HEK293 (cell line): Measurements from ENCODE around the gene CCDC110.

Source experiments
- CTCF ChIA-PET: fragments of 350-600 bp; formaldehyde crosslinking; extraction: SDS; loops from one replicate; lab custom pipeline; 2021; ENCODE audit warnings: antibody characterized with exemption; lab: Yijun Ruan, JAX
- POLR2A ChIA-PET: fragments of 300-600 bp; formaldehyde crosslinking; extraction: SDS; loops from one replicate; lab custom pipeline; 2020; ENCODE audit warnings: antibody characterized with exemption, inconsistent platforms; lab: Yijun Ruan, JAX
- H3K27ac ChIP-seq: fragments of 200-500 bp; sonication (Bioruptor generic); 2 replicates; pipeline ENCODE4 v1.5.1; 2014; ENCODE audit warnings: low read depth, low read length, control low read depth, inconsistent platforms; ENCODE audit errors: extremely low read depth
- H3K36me3 ChIP-seq, 2 experiments: fragments of 200-500 bp in 1 of 2; sonication (Bioruptor generic) in 1 of 2; 1 replicate in 1 of 2; 2 replicates in 1 of 2; pipeline ENCODE4 v1.5.1; 2014 to 2017; ENCODE audit warnings: inconsistent platforms in 2 of 2, low read length in 2 of 2; ENCODE audit not compliant: control insufficient read depth in 2 of 2, insufficient read depth in 1 of 2
- H3K4me1 ChIP-seq: fragments of 200-500 bp; sonication (Bioruptor generic); 2 replicates; pipeline ENCODE4 v1.5.1; 2014; ENCODE audit warnings: mild to moderate bottlenecking, low read length, inconsistent platforms; ENCODE audit not compliant: control insufficient read depth, insufficient read depth
- H3K4me3 ChIP-seq: 2 replicates; pipeline ENCODE4 v1.5.1; 2011; ENCODE audit warnings: low read depth, mild to moderate bottlenecking, control low read depth, low read length, moderate library complexity
- H3K9me3 ChIP-seq: fragments of 200-500 bp; sonication (Bioruptor generic); 2 replicates; pipeline ENCODE4 v1.5.1; 2014; ENCODE audit warnings: low read depth, low read length, inconsistent platforms; ENCODE audit not compliant: control insufficient read depth, insufficient read depth
- AEBP2 ChIP-seq: fragments of 450-650 bp; formaldehyde crosslinking; IDR thresholded peaks from 2 replicates; pipeline ENCODE4 v1.5.1; 2016; ENCODE audit warnings: missing biosample characterization, missing genetic modification characterization, borderline replicate concordance
- INSM2 ChIP-seq: fragments of 450-650 bp; formaldehyde crosslinking; IDR thresholded peaks from 2 replicates; pipeline ENCODE4 v1.5.1; 2016; ENCODE audit warnings: missing biosample characterization, missing genetic modification characterization
- KLF8 ChIP-seq: fragments of 450-650 bp; formaldehyde crosslinking; IDR thresholded peaks from 2 replicates; pipeline ENCODE4 v1.5.1; 2016; ENCODE audit warnings: missing biosample characterization, missing genetic modification characterization
- MYNN ChIP-seq: fragments of 450-650 bp; formaldehyde crosslinking; IDR thresholded peaks from 2 replicates; pipeline ENCODE4 v1.5.1; 2016; ENCODE audit warnings: missing biosample characterization, missing genetic modification characterization, borderline replicate concordance
- ZBTB44 ChIP-seq: fragments of 450-650 bp; IDR thresholded peaks from 2 replicates; pipeline ENCODE4 v1.5.1; 2018; ENCODE audit warnings: missing biosample characterization, mild to moderate bottlenecking, missing genetic modification characterization
- ZNF112 ChIP-seq: fragments of 450-650 bp; formaldehyde crosslinking; IDR thresholded peaks from 2 replicates; pipeline ENCODE4 v1.5.0; 2017; ENCODE audit warnings: missing biosample characterization, missing genetic modification characterization
- ZNF146 ChIP-seq: fragments of 450-650 bp; formaldehyde crosslinking; IDR thresholded peaks from 2 replicates; pipeline ENCODE4 v1.5.1; 2016; ENCODE audit warnings: missing biosample characterization, missing genetic modification characterization
- ZNF169 ChIP-seq: fragments of 450-650 bp; formaldehyde crosslinking; IDR thresholded peaks from 2 replicates; pipeline ENCODE4 v1.5.1; 2016; ENCODE audit warnings: missing biosample characterization, missing genetic modification characterization
- ZNF19 ChIP-seq: fragments of 450-650 bp; formaldehyde crosslinking; IDR thresholded peaks from 2 replicates; pipeline ENCODE4; 2016; ENCODE audit warnings: missing biosample characterization, missing genetic modification characterization, low read depth
- ZNF248 ChIP-seq: fragments of 450-650 bp; formaldehyde crosslinking; IDR thresholded peaks from 2 replicates; pipeline ENCODE4 v1.5.1; 2017; ENCODE audit warnings: missing biosample characterization, missing genetic modification characterization
- ZNF37A ChIP-seq: fragments of 450-650 bp; IDR thresholded peaks from 2 replicates; pipeline ENCODE4 v1.5.1; 2018; ENCODE audit warnings: missing biosample characterization, missing genetic modification characterization
- ZNF398 ChIP-seq: fragments of 450-650 bp; formaldehyde crosslinking; IDR thresholded peaks from 2 replicates; pipeline ENCODE4 v1.5.1; 2017; ENCODE audit warnings: missing biosample characterization, missing genetic modification characterization
- ZNF416 ChIP-seq: fragments of 450-650 bp; formaldehyde crosslinking; IDR thresholded peaks from 2 replicates; pipeline ENCODE4 v1.5.1; 2016; ENCODE audit warnings: missing biosample characterization, missing genetic modification characterization
- ZNF510 ChIP-seq: fragments of 450-650 bp; formaldehyde crosslinking; IDR thresholded peaks from 2 replicates; pipeline ENCODE4 v1.5.1; 2018; ENCODE audit warnings: mild to moderate bottlenecking, missing genetic modification characterization, missing biosample characterization; ENCODE audit not compliant: insufficient replicate concordance
- ZNF513 ChIP-seq: fragments of 450-650 bp; IDR thresholded peaks from 2 replicates; pipeline ENCODE4 v1.5.1; 2018; ENCODE audit warnings: missing biosample characterization, missing genetic modification characterization
- ZNF639 ChIP-seq: fragments of 450-650 bp; formaldehyde crosslinking; IDR thresholded peaks from 2 replicates; pipeline ENCODE4 v1.5.1; 2016; ENCODE audit warnings: missing biosample characterization, missing genetic modification characterization
- ZNF777 ChIP-seq: fragments of 450-650 bp; formaldehyde crosslinking; IDR thresholded peaks from 2 replicates; pipeline ENCODE4 v1.5.1; 2017; ENCODE audit warnings: missing biosample characterization, missing genetic modification characterization, borderline replicate concordance
- ZNF791 ChIP-seq: fragments of 450-650 bp; formaldehyde crosslinking; IDR thresholded peaks from 2 replicates; pipeline ENCODE4 v1.5.1; 2016; ENCODE audit warnings: missing biosample characterization, missing genetic modification characterization
- TF ChIP-seq, protein P1 (sequence below): fragments of 450-650 bp; formaldehyde crosslinking; optimal IDR thresholded peaks from 2 replicates; pipeline ENCODE3; 2016; ENCODE audit warnings: missing biosample characterization, mild to moderate bottlenecking, missing genetic modification characterization

CCDC110 gene

GRCh38 chr4:185469580-185470154, 1.9 kb downstream of the CCDC110 start:
- POLR2A ChIA-PET, result no interaction called here
- no peaks in the 10 kb centered on the region for H3K36me3 ChIP-seq
- no peak overlapping the region for H3K27ac ChIP-seq
- H3K9me3 ChIP-seq, result no peaks in the 10 kb centered on the region
- CTCF ChIA-PET, result no interaction called here
- H3K4me1 ChIP-seq, result 0 out of 2 replicates have a peak, but pooled peaks cover 3% of the 10 kb centered on the region
- H3K4me3 ChIP-seq, result no peak overlapping the region
- TF ChIP-seq ZNF777 (tag by site-specific recombination) (no peak), ZNF510 (tag by site-specific recombination) (no peak), ZNF639 (tag by site-specific recombination) (no peak), ZNF513 (no peak), ZNF248 (tag by site-specific recombination) (no peak), ZNF37A (tag by site-specific recombination) (no peak), ZNF169 (no peak), MYNN (tag by site-specific recombination) (no peak), INSM2 (tag by site-specific recombination) (no peak), ZNF416 (tag by site-specific recombination) (no peak), ZBTB44 (tag by site-specific recombination) (no peak), ZNF146 (tag by site-specific recombination) (no peak), AEBP2 (tag by site-specific recombination) (no peak), ZNF398 (tag by site-specific recombination) (no peak), KLF8 (tag by site-specific recombination) (no peak), ZNF112 (tag by site-specific recombination) (no peak), ZNF791 (no peak), ZNF19 (tag by site-specific recombination) (no peak)
- TF ChIP-seq, protein P1, sequence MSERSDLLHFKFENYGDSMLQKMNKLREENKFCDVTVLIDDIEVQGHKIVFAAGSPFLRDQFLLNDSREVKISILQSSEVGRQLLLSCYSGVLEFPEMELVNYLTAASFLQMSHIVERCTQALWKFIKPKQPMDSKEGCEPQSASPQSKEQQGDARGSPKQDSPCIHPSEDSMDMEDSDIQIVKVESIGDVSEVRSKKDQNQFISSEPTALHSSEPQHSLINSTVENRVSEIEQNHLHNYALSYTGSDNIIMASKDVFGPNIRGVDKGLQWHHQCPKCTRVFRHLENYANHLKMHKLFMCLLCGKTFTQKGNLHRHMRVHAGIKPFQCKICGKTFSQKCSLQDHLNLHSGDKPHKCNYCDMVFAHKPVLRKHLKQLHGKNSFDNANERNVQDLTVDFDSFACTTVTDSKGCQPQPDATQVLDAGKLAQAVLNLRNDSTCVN (tag by site-specific recombination), result no peak
